SU-DHL-6 (cell line): ENCODE measurements around the gene ADAMTS12.

Experiments
- EZH2phosphoT487 ChIP-seq: fragments of 200-600 bp; sonication (generic), shearing (Covaris generic); conservative IDR thresholded peaks from 2 replicates; pipeline ENCODE4 v1.6.1; 2018; ENCODE audit warnings: mild to moderate bottlenecking, antibody characterized with exemption, low read length, moderate library complexity, mixed read lengths
- TF ChIP-seq, protein P1 (sequence below): fragments of 200-600 bp; sonication (generic); IDR thresholded peaks from one replicate; pipeline ENCODE4 v1.5.1; 2017; ENCODE audit warnings: antibody characterized with exemption, mild to moderate bottlenecking, low read length, moderate library complexity; ENCODE audit not compliant: insufficient read depth, poor library complexity, severe bottlenecking

DNA sequence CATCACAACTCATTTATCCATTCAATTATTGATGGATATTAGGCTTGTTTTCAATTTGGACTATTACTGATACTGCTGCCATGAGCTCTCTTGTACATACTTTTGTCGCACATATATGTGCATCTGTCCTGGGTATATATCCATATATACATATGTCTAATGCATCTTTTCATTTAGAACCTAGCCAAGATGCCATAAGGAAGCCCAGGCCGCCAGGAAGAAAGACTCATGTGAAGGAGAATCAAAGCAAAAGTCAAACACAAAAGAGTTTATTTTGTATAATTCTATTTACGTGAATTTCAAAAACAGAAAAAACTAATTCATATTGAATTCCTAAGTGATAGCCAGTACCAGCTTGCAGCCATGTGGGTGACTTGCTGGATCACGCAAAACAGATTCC, 79.0 kb downstream of the ADAMTS12 start:
- TF ChIP-seq, protein P1, sequence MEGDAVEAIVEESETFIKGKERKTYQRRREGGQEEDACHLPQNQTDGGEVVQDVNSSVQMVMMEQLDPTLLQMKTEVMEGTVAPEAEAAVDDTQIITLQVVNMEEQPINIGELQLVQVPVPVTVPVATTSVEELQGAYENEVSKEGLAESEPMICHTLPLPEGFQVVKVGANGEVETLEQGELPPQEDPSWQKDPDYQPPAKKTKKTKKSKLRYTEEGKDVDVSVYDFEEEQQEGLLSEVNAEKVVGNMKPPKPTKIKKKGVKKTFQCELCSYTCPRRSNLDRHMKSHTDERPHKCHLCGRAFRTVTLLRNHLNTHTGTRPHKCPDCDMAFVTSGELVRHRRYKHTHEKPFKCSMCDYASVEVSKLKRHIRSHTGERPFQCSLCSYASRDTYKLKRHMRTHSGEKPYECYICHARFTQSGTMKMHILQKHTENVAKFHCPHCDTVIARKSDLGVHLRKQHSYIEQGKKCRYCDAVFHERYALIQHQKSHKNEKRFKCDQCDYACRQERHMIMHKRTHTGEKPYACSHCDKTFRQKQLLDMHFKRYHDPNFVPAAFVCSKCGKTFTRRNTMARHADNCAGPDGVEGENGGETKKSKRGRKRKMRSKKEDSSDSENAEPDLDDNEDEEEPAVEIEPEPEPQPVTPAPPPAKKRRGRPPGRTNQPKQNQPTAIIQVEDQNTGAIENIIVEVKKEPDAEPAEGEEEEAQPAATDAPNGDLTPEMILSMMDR, result no peak
- no peak for TF ChIP-seq EZH2phosphoT487
